GM10248 (cell line): ENCODE data around the gene GALNT1.
"Not testable (repeated sequence)": the region's sequence is repeated elsewhere in the genome, so short reads cannot be mapped to it uniquely, and the experiment has no call there.

ENCODE experiments used
- CTCF ChIA-PET: fragments of 300-600 bp; sonication (Branson Sonifier 250); formaldehyde crosslinking; extraction: SDS; loops from one replicate; lab custom pipeline; 2021; ENCODE audit warnings: antibody characterized with exemption; lab: Yijun Ruan, JAX
- POLR2A ChIA-PET: fragments of 350-650 bp; sonication (Branson Sonifier 250); formaldehyde crosslinking; extraction: SDS; loops from one replicate; lab custom pipeline; 2020; ENCODE audit warnings: antibody characterized with exemption; lab: Yijun Ruan, JAX
- DNase-seq: peaks from one replicate; pipeline ENCODE4 v3.0.0; 2012; ENCODE audit errors: extremely low spot score
- CTCF ChIP-seq: IDR thresholded peaks from 2 replicates; pipeline ENCODE4 v1.5.1; 2012; ENCODE audit warnings: mild to moderate bottlenecking, low read depth; ENCODE audit errors: extremely low read depth, missing control alignments, control extremely low read depth

GALNT1 gene

DNA sequence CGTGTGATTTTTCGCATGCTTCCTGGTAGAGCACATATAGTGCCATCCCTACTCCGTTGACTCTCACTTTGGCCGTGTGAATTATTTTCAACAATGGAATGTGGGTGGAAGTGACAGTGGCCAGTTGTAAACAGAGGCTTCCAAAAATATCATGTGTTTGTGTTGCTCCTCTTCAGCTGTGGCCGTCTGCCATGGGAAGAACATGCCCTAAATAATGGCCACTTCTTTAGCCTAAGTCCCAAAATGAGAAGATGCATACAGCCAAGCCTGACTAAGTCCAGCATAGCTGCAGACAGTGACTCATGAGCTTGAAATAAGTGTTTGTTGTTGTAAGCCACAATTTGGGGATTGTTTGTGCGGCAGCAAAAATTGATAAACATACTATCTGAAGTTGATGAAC lies 8.9 kb upstream of the GALNT1 start:
- DNase-seq = no peak
- POLR2A ChIA-PET = no interaction called here
- no peak for TF ChIP-seq CTCF
- CTCF ChIA-PET = interaction anchor here (1.2 to 1.6 kb wide), 2 partner anchors 9 to 341 kb away, joined by 3 to 4 read pairs; no protein-coding TSS in a partner anchor

- TF ChIP-seq CTCF = no peak
- ChIA-PET POLR2A (no interaction called here), CTCF (no interaction called here)
- DNase-seq = no peak
Measured at GRCh38 chr18:35573531-35573930, 8.0 kb upstream of the GALNT1 start.

- DNase-seq, POLR2A ChIA-PET, CTCF ChIA-PET: not testable (repeated sequence)
Measured at GRCh38 chr18:35576240-35576845, 5.2 kb upstream of the GALNT1 start.

GRCh38 chr18:35577045-35577848 lies 4.3 kb upstream of the GALNT1 start:
- TF ChIP-seq CTCF = no peak
- POLR2A ChIA-PET = no interaction called here
- DNase-seq = peak; percentile 45
- CTCF ChIA-PET = no interaction called here

DNA sequence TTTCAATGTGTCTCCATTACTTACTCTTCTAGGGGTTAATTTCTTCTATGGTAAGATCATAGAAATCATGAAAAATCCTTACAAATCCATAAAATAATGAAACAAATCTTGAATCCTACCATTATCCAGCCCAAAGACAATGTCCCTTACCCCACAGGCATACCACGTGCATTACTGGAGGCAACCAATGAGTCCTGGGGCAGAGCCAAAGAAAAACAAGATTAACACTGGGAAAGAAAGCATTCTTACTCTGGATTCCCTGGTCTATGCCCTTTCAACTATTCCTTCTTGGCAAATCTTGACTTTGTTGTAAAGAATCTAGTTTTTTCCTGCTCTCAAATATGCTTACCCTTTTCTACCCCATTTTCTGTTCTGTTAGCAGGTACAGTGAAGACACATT lies 3.1 kb upstream of the GALNT1 start:
- TF ChIP-seq CTCF = no peak
- DNase-seq = no peak
- CTCF ChIA-PET = no interaction called here
- POLR2A ChIA-PET = no interaction called here

DNA sequence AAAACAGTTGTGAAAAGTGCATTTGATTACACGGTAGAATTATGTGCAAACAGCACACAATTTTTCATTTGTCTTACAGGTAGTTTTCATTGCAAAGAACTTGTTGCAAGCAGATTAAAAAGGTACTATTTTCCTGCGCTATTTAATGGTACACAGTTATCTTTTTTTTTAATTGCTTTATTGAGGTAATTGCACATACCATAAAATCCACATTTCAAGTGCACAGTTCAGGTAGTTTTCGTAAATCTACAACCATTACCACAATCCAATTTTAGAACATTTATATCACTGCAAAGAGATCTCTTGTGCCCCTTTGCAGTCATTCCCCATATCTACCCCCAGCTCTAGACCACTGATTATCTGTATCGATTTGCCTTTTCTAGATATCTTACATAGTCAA lies 2.6 kb upstream of the GALNT1 start:
- ChIA-PET CTCF (interaction anchor here (0.9 to 1.5 kb wide), 2 partner anchors 27 to 192 kb away, joined by 3 to 4 read pairs; no protein-coding TSS in a partner anchor), POLR2A (no interaction called here)
- no peak for DNase-seq
- TF ChIP-seq CTCF = no peak
